GM12865 (cell line): ENCODE data around the gene COPS8.

ENCODE experiments used
- DNase-seq: peaks from one replicate; pipeline ENCODE4 v3.0.0; 2010; ENCODE audit warnings: low read depth
- H3K4me3 ChIP-seq: 2 replicates; pipeline ENCODE4 v1.5.1; 2011; ENCODE audit warnings: mild to moderate bottlenecking, low read depth, low read length, control low read depth
- TF ChIP-seq, protein P1 (sequence below): IDR thresholded peaks from 2 replicates; pipeline ENCODE4 v1.5.1; 2011; ENCODE audit warnings: low read length, control low read depth, low read depth, inconsistent platforms; ENCODE audit not compliant: insufficient read depth; ENCODE audit errors: missing control alignments

Gene COPS8

DNA sequence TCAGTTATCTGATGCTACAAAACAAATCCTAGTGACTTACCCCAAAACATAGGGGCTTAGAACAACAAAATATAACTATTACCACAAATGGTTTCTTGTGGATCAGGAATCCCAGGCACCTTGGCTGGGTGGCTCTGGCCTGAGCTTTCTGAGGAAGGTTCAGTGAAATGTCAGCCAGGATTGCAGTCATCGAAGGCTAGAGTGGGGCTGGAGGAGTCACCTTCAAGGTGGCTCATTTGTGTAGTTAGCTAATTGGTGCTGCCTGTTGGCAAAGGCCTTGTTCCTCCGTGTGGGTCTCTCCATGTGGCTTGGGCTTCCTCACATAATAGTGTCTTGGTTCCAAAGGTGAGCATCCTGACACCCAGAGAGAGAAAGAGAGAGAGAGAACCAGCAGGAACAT lies 57.4 kb downstream of the COPS8 start:
- TF ChIP-seq, protein P1, sequence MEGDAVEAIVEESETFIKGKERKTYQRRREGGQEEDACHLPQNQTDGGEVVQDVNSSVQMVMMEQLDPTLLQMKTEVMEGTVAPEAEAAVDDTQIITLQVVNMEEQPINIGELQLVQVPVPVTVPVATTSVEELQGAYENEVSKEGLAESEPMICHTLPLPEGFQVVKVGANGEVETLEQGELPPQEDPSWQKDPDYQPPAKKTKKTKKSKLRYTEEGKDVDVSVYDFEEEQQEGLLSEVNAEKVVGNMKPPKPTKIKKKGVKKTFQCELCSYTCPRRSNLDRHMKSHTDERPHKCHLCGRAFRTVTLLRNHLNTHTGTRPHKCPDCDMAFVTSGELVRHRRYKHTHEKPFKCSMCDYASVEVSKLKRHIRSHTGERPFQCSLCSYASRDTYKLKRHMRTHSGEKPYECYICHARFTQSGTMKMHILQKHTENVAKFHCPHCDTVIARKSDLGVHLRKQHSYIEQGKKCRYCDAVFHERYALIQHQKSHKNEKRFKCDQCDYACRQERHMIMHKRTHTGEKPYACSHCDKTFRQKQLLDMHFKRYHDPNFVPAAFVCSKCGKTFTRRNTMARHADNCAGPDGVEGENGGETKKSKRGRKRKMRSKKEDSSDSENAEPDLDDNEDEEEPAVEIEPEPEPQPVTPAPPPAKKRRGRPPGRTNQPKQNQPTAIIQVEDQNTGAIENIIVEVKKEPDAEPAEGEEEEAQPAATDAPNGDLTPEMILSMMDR: no peak
- H3K4me3 ChIP-seq: no peak overlapping the region
- DNase-seq: no peak

DNA sequence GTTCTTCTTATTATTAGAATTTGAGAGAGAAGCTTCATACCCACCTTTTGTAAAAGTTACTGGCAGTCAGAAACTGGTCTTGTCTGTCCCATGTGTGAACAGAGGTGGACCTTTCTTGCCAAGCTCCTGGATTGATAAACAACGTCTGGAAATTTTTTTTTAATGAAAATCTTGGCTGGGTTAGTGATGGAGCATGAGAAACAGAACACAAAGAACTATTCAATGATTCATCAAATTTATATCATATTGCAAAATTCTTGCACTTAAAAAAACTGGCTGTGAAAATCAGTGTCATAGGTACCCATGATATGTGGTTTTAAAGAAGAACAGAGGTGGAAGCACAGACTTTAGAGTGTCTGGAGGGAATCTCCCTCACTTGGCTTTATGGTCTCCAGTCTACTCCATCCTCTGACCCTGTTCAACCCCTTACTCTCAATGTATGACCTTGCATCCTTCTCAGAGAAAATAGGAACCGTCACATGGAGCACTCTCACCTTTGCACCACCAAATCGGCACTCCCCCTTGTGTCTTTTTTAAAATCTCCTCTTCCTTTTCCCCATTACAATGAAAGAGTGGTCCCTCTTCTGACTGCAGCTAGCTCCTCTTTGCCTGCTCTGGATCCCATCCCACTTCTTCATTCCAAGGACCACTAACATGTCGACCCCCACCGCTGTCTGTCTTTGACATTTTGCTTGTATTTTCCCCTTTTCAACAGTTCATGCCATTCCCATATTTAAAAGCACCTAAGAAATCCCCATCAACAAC lies 58.2 kb downstream of the COPS8 start:
- H3K4me3 ChIP-seq: no peak overlapping the region
- DNase-seq: no peak

DNA sequence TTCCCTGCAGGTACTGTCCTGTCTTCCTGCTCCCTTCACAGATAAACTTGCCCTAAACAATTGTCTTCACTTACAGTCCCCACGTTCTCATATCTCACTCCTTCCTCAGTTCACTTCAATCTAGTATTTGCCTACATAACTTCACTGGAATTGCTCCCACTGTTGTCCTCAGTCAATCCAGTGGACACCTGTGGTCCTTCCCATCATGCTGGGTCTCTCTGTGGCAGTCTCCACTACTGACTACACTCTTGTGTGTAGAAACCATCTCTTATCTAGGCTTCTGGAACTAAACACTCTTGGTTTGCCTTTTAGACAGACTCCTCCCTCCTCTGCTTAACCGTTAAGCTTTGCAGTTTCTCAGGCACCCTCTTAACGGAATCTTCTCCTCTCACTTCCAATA lies 58.8 kb downstream of the COPS8 start:
- H3K4me3 ChIP-seq: no peak overlapping the region
- no peak for DNase-seq
- TF ChIP-seq, protein P1: no peak

More for the DNA sequence above, 58.2 kb downstream of the COPS8 start:
- TF ChIP-seq, protein P1: no peak

DNA sequence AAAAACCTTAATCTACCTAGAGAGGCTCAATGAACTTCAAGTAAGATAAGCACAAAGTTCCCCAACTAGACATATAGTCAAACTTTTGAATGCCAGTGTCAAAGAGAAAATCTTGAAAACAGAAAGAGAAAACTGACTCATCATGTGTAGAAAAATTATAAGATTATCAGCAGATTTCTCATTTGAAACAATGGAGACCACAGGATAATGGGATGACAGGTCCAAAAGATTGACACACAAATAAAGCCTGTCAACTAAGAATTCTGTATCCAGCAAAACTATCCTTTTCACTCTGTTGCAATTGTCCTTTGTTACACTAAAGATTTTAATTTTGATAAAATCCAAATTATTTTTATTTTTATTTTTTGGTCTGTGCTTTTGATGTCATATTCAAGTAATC lies 61.6 kb downstream of the COPS8 start:
- H3K4me3 ChIP-seq: no peak overlapping the region
- TF ChIP-seq, protein P1: no peak
- no peak for DNase-seq

DNA sequence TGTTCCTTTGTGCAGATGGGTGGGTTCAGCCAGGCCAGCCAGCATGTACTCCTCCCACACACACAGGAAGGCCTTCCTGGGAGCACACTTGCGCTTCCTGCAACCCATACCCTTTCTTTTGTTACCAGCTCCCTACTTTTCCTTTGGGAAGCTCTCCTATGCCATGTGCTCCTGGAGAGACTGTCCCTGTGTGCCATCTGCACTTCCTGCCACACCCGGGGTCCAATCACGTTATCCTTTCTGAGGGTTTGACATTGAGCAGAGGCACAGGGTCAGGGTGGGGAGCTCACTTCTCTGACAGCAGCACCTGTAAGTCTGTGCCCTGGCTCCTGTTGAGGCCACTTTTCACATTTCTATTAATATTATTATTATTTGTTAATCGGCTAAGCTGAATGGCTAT lies 62.9 kb downstream of the COPS8 start:
- TF ChIP-seq, protein P1: no peak
- DNase-seq: no peak
- no peak overlapping the region for H3K4me3 ChIP-seq

DNA sequence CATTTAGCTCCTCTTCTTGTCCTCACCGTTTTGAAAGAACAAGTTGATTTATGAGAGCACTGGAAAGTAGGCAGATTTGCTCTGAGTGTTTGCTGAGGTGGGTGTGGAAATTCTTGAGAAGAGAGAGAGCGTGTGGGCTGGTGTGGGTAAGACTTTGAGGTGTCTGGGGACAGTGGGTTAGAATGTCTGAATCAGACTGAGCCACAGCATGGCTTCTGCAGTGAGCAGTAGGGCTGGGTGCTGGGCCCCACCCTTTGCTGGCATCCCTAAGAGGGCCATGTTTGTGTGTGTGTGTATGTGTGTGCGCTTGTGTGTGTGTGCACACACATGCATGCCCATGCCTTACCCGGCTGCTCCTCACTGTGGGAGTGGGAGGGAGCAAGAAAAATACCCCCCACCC lies 63.7 kb downstream of the COPS8 start:
- DNase-seq: no peak
- H3K4me3 ChIP-seq: no peak overlapping the region
- TF ChIP-seq, protein P1: no peak
